Measurements from ENCODE around the gene SSNA1. TPM values are rescaled to one million over a fixed set of nuclear protein-coding genes. Genes with fewer than 3 reads are reported as not detected.

SSNA1 gene
- total RNA-seq, 1 donor from 2014 or later = 59.5 TPM

DNA sequence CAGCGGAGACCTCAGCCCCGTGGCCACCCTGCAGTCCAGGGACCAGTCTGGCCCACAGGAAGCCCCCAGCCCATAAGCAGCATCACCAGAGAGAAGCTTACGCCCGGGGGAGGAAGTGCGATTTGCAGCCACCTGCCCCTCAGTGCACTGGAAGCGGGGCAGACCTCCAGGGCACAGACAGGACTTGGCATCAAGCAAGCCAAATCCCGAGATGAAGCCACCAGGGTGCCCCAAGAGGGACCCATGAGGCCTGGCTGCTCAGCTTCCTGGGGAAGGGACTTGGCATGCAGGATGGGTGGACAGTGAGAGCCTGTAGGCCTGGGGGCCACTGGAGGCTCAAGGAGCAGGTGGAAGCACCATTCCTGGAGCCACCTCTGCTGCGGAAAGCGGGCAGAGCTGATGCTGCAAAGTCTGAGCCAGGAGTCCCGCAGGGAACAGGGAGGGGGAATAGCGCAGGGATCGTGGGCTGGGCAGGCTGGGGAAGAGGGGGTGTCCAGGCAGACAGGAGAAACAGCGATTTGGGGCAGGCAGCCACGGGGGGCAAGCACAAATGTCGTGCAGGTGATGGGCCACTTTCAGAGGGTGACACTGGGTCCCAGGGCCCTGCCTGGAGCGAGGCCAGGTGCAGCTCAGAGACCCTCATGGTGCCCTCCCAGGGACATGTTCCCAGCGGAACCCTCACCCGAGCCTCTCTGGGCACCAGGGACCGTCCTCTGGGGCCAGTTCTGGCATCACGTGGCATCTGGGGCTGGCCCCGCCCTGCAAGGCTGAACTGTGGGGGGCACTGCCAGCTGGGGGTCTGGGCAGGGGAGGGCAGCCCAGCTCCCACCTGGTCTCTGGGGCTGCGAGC is 21.9 kb upstream of the SSNA1 start:
- no peak for DNase-seq (ENCODE audit: low spot score)
- intact Hi-C loops (cut with DNase I) = no loop called here

- DNase-seq (ENCODE audit: low spot score) = no peak
- intact Hi-C loops (cut with DNase I) = no loop called here
Measured at GRCh38 chr9:137167277-137167746, 21.2 kb upstream of the SSNA1 start.

DNA sequence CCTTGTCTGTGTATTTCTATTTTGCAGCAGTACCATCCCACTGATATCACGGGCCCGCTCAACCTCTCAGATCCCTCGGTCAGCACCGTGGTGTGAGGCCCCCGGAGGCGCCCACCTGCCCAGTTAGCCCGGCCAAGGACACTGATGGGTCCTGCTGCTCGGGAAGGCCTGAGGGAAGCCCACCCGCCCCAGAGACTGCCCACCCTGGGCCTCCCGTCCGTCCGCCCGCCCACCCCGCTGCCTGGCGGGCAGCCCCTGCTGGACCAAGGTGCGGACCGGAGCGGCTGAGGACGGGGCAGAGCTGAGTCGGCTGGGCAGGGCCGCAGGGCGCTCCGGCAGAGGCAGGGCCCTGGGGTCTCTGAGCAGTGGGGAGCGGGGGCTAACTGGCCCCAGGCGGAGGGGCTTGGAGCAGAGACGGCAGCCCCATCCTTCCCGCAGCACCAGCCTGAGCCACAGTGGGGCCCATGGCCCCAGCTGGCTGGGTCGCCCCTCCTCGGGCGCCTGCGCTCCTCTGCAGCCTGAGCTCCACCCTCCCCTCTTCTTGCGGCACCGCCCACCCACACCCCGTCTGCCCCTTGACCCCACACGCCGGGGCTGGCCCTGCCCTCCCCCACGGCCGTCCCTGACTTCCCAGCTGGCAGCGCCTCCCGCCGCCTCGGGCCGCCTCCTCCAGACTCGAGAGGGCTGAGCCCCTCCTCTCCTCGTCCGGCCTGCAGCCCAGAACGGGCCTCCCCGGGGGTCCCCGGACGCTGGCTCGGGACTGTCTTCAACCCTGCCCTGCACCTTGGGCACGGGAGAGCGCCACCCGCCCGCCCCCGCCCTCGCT is 20.5 kb upstream of the SSNA1 start:
- intact Hi-C loops (cut with DNase I) = no loop called here
- DNase-seq (ENCODE audit: low spot score) = no peak

DNA sequence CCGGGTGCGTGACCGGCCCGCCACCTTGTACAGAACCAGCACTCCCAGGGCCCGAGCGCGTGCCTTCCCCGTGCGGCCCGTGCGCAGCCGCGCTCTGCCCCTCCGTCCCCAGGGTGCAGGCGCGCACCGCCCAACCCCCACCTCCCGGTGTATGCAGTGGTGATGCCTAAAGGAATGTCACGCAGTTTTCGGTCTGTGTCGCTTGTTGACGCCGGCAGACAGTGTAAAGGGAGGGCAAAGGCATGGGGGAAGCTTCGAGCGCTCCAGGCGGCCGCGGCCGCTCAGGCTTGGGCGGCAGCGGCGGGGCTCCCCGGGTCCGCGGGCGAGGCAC is 19.9 kb upstream of the SSNA1 start:
- intact Hi-C loops (cut with DNase I) = no loop called here

GRCh38 chr9:137168904-137169856 is 19.3 kb upstream of the SSNA1 start:
- intact Hi-C loops (cut with DNase I) = no loop called here
- no peak for DNase-seq (ENCODE audit: low spot score)

More for the DNA sequence above, 19.9 kb upstream of the SSNA1 start:
- DNase-seq (ENCODE audit: low spot score) = no peak

DNA sequence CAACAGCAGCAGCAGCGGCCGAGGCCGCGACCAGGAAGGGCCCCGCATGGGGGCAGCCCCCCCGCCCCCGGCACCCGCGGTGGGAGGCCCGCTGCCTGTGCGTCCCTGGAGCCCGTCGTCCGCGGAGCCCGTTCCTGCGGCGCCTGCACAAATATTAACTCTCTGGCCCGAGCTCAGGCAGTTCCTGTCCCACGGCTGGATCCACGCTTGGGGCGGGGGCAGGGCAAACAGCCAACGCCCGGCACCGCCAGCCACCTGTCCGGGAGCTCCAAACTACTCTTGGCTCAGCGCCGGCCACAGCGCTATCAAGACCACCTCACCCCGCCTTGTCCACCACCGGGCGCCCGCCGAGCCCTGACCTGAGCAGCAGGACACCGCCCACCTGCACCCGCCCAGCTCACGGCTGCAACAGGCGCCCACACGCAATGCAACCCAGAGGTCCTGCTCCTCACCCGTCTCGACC is 18.5 kb upstream of the SSNA1 start, which contains the start of gene LRRC26:
LRRC26 (minus strand) TSS at position 156 of the 463 bp plus-strand sequence; CDS start at position 48, 108 bp downstream.
- no peak for DNase-seq (ENCODE audit: low spot score)
- intact Hi-C loops (cut with DNase I) = no loop called here

- no peak for DNase-seq (ENCODE audit: low spot score)
- intact Hi-C loops (cut with DNase I) = no loop called here
Measured at GRCh38 chr9:137170486-137171148, 17.9 kb upstream of the SSNA1 start.

- DNase-seq (ENCODE audit: low spot score) = no peak
- intact Hi-C loops (cut with DNase I) = no loop called here
Measured at GRCh38 chr9:137171149-137171900, 17.2 kb upstream of the SSNA1 start.

DNA sequence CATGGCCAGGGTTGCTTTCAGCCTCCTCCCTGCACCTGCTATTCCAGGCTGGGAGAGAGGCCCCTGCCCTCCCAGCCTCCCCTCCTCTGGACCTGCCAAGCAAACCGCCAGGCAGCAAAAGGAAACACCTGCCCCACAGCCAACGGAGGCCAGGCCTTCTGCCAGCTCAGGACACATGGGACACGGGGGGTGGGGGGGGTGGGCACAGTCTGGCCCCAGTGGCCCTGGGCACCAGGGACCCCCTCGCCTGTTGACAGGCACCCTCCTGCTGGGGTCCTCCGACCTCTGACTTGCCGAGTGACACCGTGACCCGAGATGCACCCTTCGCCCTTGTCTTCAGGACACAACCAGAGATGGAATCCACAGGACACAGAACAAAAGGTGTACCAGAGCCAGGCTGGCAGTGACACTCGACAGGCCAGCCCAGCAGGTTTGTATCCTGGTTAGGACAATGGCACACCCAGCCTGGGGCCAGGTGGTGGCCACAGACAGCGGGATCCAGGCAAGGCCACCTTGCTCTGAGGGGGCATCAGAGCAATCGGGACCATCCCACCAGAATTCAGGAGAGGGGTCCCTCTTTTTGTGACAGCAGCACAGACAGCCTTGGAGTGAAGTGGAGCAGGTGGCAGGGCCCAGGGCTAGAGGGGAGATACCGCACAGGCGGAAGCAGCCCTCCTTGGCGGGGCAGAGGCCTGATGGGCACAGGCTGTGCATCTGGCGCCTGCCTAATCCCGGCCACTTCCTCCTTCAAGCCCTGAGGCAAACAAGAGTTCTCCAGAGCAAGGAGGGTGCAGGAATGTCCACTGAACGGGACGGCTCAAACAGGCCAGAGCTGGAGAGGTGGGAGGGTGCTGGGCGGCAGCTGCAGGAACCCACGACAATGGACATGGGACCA is 15.3 kb upstream of the SSNA1 start:
- no peak for DNase-seq (ENCODE audit: low spot score)
- intact Hi-C loops (cut with DNase I) = no loop called here

- DNase-seq (ENCODE audit: low spot score) = no peak
- intact Hi-C loops (cut with DNase I) = no loop called here
Measured at GRCh38 chr9:137173796-137174664, 14.4 kb upstream of the SSNA1 start.

DNA sequence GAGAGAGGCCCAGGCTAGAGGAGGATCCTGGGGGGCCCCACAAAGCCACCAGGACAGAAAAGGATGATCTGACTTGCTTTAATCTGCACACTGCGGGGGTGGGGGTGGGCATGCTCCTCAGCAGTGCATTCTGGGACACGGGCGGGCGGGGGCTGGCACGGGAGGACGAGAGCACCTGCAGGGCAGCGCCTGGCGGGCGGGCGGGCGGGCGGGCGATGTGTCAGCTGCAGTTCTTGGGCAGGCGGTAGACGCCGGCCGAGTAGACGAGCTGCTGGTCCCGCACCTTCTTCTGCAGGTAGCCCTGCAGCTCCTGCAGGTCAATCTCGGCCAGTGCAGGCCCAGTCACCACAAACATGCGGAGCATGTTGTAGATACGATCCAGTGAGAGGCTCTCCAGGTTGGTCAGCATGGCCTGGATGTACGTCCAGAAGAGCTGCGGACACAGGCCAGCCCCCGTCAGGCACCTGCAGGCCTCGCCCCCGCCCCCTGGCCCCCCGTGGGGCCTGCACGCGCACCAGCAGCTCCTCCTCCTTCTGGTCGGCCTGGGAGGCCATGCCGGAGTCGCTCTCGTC is 13.7 kb upstream of the SSNA1 start:
- intact Hi-C loops (cut with DNase I) = no loop called here
- no peak for DNase-seq (ENCODE audit: low spot score)

GRCh38 chr9:137175345-137175961 is 13.0 kb upstream of the SSNA1 start:
- intact Hi-C loops (cut with DNase I) = no loop called here
- DNase-seq (ENCODE audit: low spot score) = no peak

DNA sequence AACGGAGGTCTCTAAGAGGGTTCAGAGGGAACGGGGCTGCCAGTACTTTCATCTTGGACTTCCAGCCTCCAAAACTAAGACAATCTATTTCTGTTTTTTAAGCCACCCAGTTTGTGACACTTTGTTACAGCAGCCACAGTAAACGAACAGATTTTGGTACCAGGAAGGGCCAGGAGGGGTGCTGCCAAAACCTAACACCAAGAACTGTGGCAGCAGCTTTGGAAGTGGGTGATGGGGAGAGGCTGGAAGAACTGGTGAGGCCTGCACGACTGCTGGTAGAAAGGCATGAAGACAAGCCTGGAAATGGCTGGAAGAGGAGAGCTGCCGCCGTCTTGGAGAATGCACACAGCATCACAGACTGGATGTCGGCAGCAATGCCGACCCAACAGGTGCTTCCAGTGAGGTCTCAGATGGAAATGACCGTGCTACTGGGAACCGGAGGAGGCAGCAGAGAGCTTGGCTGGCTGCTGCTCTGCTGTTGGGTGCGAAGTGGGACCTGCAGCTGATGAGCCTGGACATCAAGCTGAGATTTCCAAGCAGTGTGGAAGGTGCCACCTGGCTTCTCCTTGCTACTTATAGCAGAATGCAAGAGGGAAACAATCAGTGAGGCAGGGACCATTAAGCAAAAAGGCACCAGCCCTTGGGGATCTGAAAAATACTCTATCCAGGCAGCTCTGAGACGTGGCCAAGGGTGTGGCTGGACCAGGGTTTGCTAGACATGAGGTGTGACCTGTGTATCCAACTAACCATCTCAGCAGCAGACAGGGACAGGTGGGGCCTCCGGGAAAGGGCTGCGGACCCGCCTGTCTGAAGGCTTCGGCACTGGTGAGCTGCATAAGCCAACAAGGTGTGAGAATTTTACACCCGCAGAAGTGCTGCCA is 11.9 kb upstream of the SSNA1 start:
- DNase-seq (ENCODE audit: low spot score) = no peak
- intact Hi-C loops (cut with DNase I) = no loop called here

- intact Hi-C loops (cut with DNase I) = no loop called here
- no peak for DNase-seq (ENCODE audit: low spot score)
Measured at GRCh38 chr9:137178201-137178938, 10.1 kb upstream of the SSNA1 start.
